Measurements from ENCODE around the gene COL28A1.

Gene COL28A1

DNA sequence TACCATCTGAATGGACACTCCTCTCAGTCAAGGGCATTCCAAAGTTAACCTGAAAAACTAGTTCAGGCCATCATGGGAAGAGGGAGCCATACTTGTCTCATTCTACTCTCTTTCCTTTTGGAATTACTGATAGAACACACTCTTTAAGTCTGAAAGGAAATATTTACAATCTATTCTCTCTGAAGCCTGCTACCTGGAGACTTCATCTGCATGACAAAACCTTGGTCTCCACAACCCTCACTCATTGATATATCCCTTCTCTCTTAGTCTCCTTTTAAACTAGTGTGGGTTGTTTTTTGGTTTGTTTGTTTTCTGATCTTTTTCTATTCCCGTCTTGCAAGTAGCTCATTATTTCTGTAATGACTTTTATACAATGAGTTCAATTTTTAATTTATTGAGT is 183.8 kb downstream of the COL28A1 start:
- TF ChIP-seq SIN3A (IDR thresholded peaks at IDR 0.05; ENCODE audit: borderline replicate concordance, insufficient read depth, low read length) = no peak
- TF ChIP-seq TAF1 (IDR thresholded peaks at IDR 0.05; ENCODE audit: borderline replicate concordance, insufficient read depth, low read length) = no peak
- TF ChIP-seq, protein P1, sequence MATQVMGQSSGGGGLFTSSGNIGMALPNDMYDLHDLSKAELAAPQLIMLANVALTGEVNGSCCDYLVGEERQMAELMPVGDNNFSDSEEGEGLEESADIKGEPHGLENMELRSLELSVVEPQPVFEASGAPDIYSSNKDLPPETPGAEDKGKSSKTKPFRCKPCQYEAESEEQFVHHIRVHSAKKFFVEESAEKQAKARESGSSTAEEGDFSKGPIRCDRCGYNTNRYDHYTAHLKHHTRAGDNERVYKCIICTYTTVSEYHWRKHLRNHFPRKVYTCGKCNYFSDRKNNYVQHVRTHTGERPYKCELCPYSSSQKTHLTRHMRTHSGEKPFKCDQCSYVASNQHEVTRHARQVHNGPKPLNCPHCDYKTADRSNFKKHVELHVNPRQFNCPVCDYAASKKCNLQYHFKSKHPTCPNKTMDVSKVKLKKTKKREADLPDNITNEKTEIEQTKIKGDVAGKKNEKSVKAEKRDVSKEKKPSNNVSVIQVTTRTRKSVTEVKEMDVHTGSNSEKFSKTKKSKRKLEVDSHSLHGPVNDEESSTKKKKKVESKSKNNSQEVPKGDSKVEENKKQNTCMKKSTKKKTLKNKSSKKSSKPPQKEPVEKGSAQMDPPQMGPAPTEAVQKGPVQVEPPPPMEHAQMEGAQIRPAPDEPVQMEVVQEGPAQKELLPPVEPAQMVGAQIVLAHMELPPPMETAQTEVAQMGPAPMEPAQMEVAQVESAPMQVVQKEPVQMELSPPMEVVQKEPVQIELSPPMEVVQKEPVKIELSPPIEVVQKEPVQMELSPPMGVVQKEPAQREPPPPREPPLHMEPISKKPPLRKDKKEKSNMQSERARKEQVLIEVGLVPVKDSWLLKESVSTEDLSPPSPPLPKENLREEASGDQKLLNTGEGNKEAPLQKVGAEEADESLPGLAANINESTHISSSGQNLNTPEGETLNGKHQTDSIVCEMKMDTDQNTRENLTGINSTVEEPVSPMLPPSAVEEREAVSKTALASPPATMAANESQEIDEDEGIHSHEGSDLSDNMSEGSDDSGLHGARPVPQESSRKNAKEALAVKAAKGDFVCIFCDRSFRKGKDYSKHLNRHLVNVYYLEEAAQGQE (IDR thresholded peaks at IDR 0.05; ENCODE audit: insufficient read depth in 1 of 2, low read depth in 2 of 2, low read length in 2 of 2) = no peak
- TF ChIP-seq POLR2AphosphoS5 (IDR thresholded peaks at IDR 0.05; ENCODE audit: low read depth, low read length) = no peak
- no peak for TF ChIP-seq FOXP2 (optimal IDR thresholded peaks at IDR 0.05; ENCODE audit: borderline replicate concordance, extremely low read depth, extremely low read length, insufficient read depth)

DNA sequence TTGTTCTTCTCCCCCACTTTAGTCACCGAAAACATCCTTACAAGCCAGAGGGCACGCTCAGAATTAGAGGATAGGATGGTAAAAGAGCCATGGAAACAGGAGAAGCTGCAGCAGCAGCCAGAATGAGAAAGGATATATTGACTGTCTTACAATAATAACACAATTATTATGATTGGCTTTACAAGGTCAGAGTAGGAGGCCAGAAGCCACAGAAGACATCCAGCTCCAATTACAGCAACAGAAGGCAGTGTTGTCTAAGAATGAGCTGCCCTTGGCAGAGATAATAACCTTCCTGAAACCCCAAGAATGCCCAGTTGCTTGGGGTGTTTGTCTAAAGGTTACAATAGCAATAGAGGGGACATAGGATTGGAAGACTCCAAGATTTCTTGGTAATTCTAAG is 184.5 kb downstream of the COL28A1 start:
- TF ChIP-seq POLR2AphosphoS5 (IDR thresholded peaks at IDR 0.05; ENCODE audit: low read depth, low read length) (no peak), SIN3A (IDR thresholded peaks at IDR 0.05; ENCODE audit: borderline replicate concordance, insufficient read depth, low read length) (no peak)
- TF ChIP-seq, protein P1 (IDR thresholded peaks at IDR 0.05; ENCODE audit: insufficient read depth in 1 of 2, low read depth in 2 of 2, low read length in 2 of 2) = no peak

DNA sequence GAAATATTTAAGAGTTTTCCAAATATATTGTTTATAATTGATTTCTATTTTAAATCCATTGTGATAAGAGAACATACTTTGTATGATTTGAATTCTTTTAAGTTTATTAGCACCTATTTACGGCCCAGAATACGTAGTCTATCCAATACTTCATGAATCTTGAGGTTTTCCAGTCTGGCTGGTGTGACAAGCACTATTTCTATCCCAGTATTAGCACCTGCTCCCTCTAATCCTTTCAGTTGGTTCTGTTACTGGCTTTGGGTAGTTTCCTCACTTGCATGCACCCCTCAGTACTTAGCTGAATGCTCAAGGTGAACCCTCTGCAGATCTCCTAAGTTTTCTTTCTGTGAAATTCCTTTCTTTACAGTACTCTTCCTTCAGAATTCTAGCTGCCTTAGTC is 186.5 kb downstream of the COL28A1 start:
- TF ChIP-seq SIN3A (IDR thresholded peaks at IDR 0.05; ENCODE audit: borderline replicate concordance, insufficient read depth, low read length) (no peak), FOXP2 (optimal IDR thresholded peaks at IDR 0.05; ENCODE audit: borderline replicate concordance, extremely low read depth, extremely low read length, insufficient read depth) (no peak), POLR2AphosphoS5 (IDR thresholded peaks at IDR 0.05; ENCODE audit: low read depth, low read length) (no peak), TAF1 (IDR thresholded peaks at IDR 0.05; ENCODE audit: borderline replicate concordance, insufficient read depth, low read length) (no peak)
- TF ChIP-seq, protein P1 (IDR thresholded peaks at IDR 0.05; ENCODE audit: insufficient read depth in 1 of 2, low read depth in 2 of 2, low read length in 2 of 2) = no peak

DNA sequence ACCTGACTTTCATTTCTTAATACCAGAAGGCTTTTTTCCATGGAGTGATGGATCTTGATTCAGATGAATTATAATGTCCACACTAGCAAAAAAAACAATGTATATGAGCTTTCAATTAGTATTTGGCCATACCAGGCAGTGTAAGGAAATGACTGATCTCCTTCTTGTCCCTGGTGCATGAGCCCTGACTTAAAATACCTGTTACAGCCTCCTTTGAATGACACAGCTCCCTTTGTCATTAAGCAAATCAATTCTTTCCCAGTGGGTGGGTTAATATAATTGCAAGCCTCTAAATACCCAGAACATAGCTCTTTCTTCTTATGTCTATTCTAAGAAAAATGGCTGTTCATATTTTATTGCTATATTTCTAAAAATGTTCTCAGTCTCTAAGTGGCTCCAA is 188.6 kb downstream of the COL28A1 start:
- TF ChIP-seq SIN3A (IDR thresholded peaks at IDR 0.05; ENCODE audit: borderline replicate concordance, insufficient read depth, low read length) (no peak), POLR2AphosphoS5 (IDR thresholded peaks at IDR 0.05; ENCODE audit: low read depth, low read length) (no peak), TAF1 (IDR thresholded peaks at IDR 0.05; ENCODE audit: borderline replicate concordance, insufficient read depth, low read length) (no peak), FOXP2 (optimal IDR thresholded peaks at IDR 0.05; ENCODE audit: borderline replicate concordance, extremely low read depth, extremely low read length, insufficient read depth) (no peak)
- TF ChIP-seq, protein P1 (IDR thresholded peaks at IDR 0.05; ENCODE audit: insufficient read depth in 1 of 2, low read depth in 2 of 2, low read length in 2 of 2) = no peak

DNA sequence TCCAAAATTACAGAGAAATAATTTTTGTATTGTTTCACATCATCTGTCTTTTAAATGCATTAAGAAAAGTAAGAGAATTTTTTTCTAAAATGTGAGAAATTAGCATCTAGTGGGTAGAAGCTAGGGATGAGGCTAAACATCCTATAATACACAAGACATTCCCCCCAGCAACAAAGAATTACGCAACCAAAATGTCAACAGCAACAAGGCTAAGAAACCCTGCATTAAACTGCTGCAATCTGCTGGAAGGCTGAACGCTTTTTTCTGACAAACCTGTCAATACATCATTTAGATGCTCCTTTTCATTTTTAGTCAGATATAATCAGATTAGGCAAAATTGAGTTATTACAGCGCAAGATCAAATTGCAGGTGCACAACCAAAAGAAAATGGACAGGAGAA is 191.1 kb downstream of the COL28A1 start:
- TF ChIP-seq TAF1 (IDR thresholded peaks at IDR 0.05; ENCODE audit: borderline replicate concordance, insufficient read depth, low read length) = no peak
- TF ChIP-seq FOXP2 (optimal IDR thresholded peaks at IDR 0.05; ENCODE audit: borderline replicate concordance, extremely low read depth, extremely low read length, insufficient read depth) = no peak
- TF ChIP-seq, protein P1 (IDR thresholded peaks at IDR 0.05; ENCODE audit: insufficient read depth in 1 of 2, low read depth in 2 of 2, low read length in 2 of 2) = no peak
- TF ChIP-seq SIN3A (IDR thresholded peaks at IDR 0.05; ENCODE audit: borderline replicate concordance, insufficient read depth, low read length) = no peak
- TF ChIP-seq POLR2AphosphoS5 (IDR thresholded peaks at IDR 0.05; ENCODE audit: low read depth, low read length) = no peak

Data from PFSK-1 (cell line).